HG03196 (cell line): ENCODE data around the gene SDE2.
A peak's percentile ranks its signal among the peaks of the same experiment; 100 is the strongest.

Experiments
- ATAC-seq: cut with Tn5 transposase; IDR thresholded peaks from one replicate; pipeline ENCODE4 v1.9.1; 2021; ENCODE audit not compliant: unreplicated experiment

SDE2 gene

GRCh38 chr1:225999227-225999911, at the start of gene SDE2:
Gene SDE2, minus strand, starts transcription at chr1:225999343. Its CDS starts 31 bp downstream, at chr1:225999312.
- peak; percentile 82 for ATAC-seq

DNA sequence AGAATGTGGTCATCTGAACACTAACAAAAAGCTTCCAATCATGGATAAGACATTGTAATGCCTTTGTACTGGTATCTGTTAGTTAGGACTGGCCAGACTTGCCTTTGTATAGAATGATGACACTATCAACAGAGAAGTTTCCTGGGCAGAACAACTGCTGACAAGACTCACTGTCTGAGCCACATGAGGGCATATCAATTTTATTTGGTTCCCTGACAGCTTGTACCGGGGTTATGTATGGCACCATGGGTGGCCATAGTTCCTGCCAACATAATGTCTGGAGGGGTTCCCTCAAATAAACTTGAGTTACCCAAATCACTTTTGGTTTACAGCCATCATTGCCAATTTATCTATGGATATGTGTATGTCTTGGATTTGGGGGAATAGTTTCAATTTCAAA, 49.7 kb upstream of the SDE2 start:
- no peak for ATAC-seq

DNA sequence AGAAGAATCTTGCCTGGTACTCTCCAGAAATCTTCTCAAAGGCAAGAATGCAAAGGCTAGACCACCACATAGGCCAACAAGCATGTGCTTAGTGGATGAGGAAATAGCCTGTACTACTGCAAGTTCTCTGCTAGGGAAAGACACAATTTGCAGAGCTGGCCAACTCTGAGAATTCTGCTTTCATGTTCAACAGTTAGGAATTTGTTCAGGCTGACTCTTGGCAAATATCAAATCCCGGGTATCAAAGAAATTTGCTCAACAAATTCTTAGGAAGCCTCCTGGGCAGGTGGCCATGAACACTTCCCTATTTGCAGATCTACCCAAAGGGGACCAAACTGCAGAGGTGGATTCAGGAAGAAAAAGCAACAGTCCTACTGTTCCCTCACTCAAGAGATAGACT, 48.4 kb upstream of the SDE2 start:
- no peak for ATAC-seq

- ATAC-seq, result no peak
These were observed 47.1 kb upstream of the SDE2 start for GRCh38 chr1:226046240-226046639.

GRCh38 chr1:226044514-226045101, 45.5 kb upstream of the SDE2 start:
- ATAC-seq, result no peak

GRCh38 chr1:226041419-226041818, 42.3 kb upstream of the SDE2 start:
- no peak for ATAC-seq

DNA sequence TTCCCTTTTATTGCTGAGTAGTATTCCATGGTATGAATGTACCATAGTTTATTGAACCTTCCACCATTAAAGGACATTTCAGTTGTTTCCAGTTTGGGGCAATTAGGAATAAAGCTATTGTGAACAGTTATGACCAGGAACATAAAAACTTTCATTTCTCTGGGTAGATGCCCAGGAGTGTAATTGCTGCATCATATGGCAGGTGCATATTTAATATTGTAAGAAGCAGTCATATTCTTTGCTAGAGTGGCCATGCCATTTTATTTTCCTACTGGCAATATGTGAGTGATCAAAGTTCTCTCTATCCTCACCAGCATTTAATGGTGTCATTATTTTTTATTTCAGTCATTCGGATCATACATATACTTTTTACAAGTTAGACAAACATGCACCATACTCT, 39.5 kb upstream of the SDE2 start:
- no peak for ATAC-seq

DNA sequence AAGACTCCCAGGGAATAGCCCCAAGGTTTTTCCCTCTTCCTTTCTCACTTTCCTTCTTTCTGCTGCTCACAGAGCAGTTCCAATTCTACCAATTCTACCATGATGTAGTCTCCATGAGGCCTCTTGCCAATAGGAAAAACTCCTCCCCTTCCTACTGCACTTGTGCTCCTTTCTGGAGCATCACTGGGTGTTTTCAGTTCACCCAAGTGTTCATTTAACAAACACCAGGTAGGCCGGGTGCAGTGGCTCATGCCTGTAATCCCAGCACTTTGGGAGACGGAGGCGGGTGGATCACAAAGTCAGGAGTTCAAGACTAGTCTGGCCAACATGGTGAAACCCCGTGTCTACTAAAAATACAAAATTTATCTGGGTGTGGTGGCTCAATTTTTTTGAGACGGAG, 36.8 kb upstream of the SDE2 start:
- ATAC-seq, result no peak

GRCh38 chr1:226034482-226034881, 35.3 kb upstream of the SDE2 start:
- no peak for ATAC-seq

DNA sequence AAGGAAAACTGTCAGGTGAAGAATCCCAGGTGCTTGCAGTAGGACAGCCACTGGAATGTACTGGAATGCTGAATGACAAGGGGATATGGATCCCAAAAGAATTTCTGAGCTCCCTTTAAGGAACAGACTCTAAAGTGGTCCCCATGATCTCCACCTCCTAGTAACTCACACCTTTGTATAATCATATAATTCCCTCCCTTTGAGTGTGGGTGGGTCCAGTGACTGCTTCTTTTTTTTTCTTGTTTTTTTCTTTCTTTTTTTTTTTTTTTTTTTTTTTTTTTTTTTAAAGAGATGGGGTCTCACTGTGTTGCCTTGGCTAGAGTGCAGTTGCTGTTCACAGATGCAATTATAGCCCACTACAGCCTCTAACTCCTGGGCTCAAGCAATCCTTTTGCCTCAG, 34.8 kb upstream of the SDE2 start:
- no peak for ATAC-seq

DNA sequence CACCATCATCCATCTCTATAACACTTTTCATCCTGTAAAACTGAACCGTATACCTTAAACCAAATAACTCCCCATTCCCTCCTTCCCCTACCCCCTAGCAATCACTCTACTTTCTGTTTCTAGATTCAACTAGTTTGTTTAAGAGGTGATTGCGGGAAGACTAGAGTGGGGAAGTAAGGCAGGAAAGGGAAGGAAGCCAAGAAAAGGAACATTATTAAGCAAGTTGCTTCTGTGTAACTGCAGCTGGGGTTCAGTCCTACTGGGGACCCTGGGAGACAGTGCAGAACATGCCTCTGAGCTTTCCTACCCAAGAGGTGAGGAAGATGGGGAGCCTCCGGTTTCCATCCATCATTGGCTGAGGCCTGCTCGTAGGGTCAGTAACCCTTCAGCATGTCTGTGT, 34.4 kb upstream of the SDE2 start:
- ATAC-seq, result no peak

- ATAC-seq, result no peak
These were observed 30.6 kb upstream of the SDE2 start for GRCh38 chr1:226029568-226030225.

GRCh38 chr1:226029093-226029496, 30.0 kb upstream of the SDE2 start:
- peak; percentile 87 for ATAC-seq

GRCh38 chr1:226027538-226028217, 28.5 kb upstream of the SDE2 start:
- ATAC-seq, result no peak

GRCh38 chr1:226026833-226027232, 27.7 kb upstream of the SDE2 start:
- no peak for ATAC-seq

- ATAC-seq, result no peak
These were observed 24.6 kb upstream of the SDE2 start for GRCh38 chr1:226023735-226024134.

GRCh38 chr1:226021801-226022200, 22.7 kb upstream of the SDE2 start:
- no peak for ATAC-seq

DNA sequence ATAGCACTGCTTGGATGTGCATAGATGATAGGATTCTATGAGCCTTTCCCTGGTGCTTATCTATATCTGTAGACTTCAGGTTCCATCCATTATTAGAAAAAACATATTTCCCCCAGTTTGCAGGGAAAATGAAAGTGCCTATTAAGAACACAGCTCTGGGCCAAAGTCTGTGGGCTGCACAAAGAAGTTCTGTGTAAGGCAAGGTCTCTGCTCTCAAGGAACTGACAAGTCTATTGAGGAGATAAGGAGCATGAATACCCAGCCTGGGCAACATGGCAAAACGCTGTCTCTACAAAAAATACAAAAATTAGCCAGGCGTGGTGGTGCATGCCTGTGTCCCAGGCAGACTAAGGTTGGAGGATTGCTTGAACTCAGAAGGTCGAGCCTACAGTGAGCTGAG, 22.3 kb upstream of the SDE2 start:
- ATAC-seq, result no peak

GRCh38 chr1:226019572-226019971, 20.4 kb upstream of the SDE2 start:
- ATAC-seq, result no peak

- ATAC-seq, result no peak
These were observed 17.9 kb upstream of the SDE2 start for GRCh38 chr1:226017070-226017469.

DNA sequence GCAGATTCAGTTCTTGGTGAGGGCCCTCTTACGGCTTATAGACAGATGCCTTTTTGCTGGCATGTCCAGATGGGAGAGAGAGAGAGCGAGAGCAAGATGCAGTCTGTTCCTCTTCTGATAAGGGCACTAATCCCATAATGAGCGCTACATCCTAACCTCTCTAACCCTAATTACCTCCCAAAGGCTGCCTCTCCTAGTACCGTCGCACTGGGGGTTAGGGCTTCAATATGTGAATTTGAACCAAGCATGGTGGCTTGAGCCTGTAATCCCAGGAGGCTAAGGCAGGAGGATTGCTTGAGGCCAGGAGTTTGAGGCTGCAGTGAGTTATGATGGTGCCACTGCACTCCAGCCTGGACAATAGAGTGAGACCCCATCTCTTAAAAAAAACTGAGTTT, 10.5 kb upstream of the SDE2 start:
- ATAC-seq, result no peak
